Lower leg skin (tissue), 3 donors: ENCODE results near the gene LBHD2.

Experiments
- CTCF ChIP-seq, 3 donors: fragments of 450-650 bp; IDR thresholded peaks; one replicate each; pipeline ENCODE4 v1.5.1; 2016; ENCODE audit warnings: antibody characterized with exemption in 3 of 3, mild to moderate bottlenecking in 3 of 3, moderate library complexity in 2 of 3
- POLR2A ChIP-seq, 2 donors: fragments of 450-650 bp; IDR thresholded peaks; one replicate each; pipeline ENCODE4 v1.6.1; 2016 to 2017; ENCODE audit warnings: antibody characterized with exemption in 2 of 2, mild to moderate bottlenecking in 1 of 2, moderate library complexity in 1 of 2

- TF ChIP-seq CTCF (IDR thresholded peaks at IDR 0.05) (no peak), POLR2A (IDR thresholded peaks at IDR 0.05) (no peak)
These were observed 15.5 kb upstream of the LBHD2 start for GRCh38 chr14:103068351-103069073.
